OCI-LY1 (cell line): ENCODE data around the gene STRA6.

Experiments
- H2AFZ ChIP-seq: fragments of 200-600 bp; sonication (generic), shearing (Covaris generic); 2 replicates; pipeline ENCODE4 v1.6.0; 2014; ENCODE audit warnings: antibody characterized with exemption, mild to moderate bottlenecking, low read length
- H3F3A ChIP-seq: fragments of 200-600 bp; sonication (generic), shearing (Covaris generic); 2 replicates; pipeline ENCODE4 v1.6.0; 2014; ENCODE audit warnings: mild to moderate bottlenecking, antibody characterized with exemption, low read length, moderate library complexity; ENCODE audit not compliant: insufficient read depth
- H3K27ac ChIP-seq: fragments of 200-600 bp; sonication (generic); 2 replicates; pipeline ENCODE4 v1.5.1; 2014; ENCODE audit warnings: low read length, mixed run types, mild to moderate bottlenecking, low read depth; ENCODE audit not compliant: poor library complexity, severe bottlenecking
- H3K27me3 ChIP-seq: fragments of 200-600 bp; sonication (generic); 2 replicates; pipeline ENCODE4 v1.6.0; 2014; ENCODE audit warnings: antibody characterized with exemption, mild to moderate bottlenecking, low read length, moderate library complexity; ENCODE audit not compliant: insufficient read depth
- H3K36me3 ChIP-seq: fragments of 200-600 bp; sonication (generic); 2 replicates; pipeline ENCODE4 v1.6.1; 2014; ENCODE audit warnings: mild to moderate bottlenecking, antibody characterized with exemption, low read length, moderate library complexity, mixed read lengths; ENCODE audit not compliant: insufficient read depth
- H3K4me1 ChIP-seq: fragments of 200-600 bp; sonication (generic); 2 replicates; pipeline ENCODE4 v1.5.1; 2014; ENCODE audit warnings: mild to moderate bottlenecking, low read length, moderate library complexity; ENCODE audit not compliant: insufficient read depth, severe bottlenecking
- H3K4me2 ChIP-seq: fragments of 200-600 bp; sonication (generic), shearing (Covaris generic); 2 replicates; pipeline ENCODE4 v1.6.1; 2014; ENCODE audit warnings: low read length
- H3K4me3 ChIP-seq: fragments of 200-600 bp; sonication (generic); 2 replicates; pipeline ENCODE4 v1.5.1; 2014; ENCODE audit warnings: low read length, low read depth, mild to moderate bottlenecking, mixed read lengths; ENCODE audit not compliant: poor library complexity, severe bottlenecking
- H3K79me2 ChIP-seq: fragments of 200-600 bp; shearing (Covaris generic); 2 replicates; pipeline ENCODE4 v1.6.1; 2016; ENCODE audit warnings: mixed run types, low read length, mixed read lengths; ENCODE audit not compliant: insufficient read depth
- H3K9ac ChIP-seq: fragments of 200-600 bp; sonication (generic), shearing (Covaris generic); 2 replicates; pipeline ENCODE4 v1.6.1; 2014; ENCODE audit warnings: mild to moderate bottlenecking, low read length, mixed read lengths
- H3K9me2 ChIP-seq: fragments of 200-600 bp; sonication (generic), shearing (Covaris generic); 2 replicates; pipeline ENCODE4 v1.6.1; 2014; ENCODE audit warnings: low read depth, mild to moderate bottlenecking, low read length, mixed read lengths
- H3K9me3 ChIP-seq: fragments of 200-600 bp; shearing (Covaris generic); 2 replicates; pipeline ENCODE4 v1.6.1; 2014; ENCODE audit warnings: low read length, mixed read lengths
- H4K20me1 ChIP-seq: fragments of 200-600 bp; sonication (generic), shearing (Covaris generic); 2 replicates; pipeline ENCODE4 v1.6.0; 2016; ENCODE audit warnings: mild to moderate bottlenecking, low read length; ENCODE audit not compliant: insufficient read depth
- EZH2 ChIP-seq: fragments of 200-600 bp; sonication (generic), shearing (Covaris generic); IDR thresholded peaks from 2 replicates; pipeline ENCODE4 v1.8.0; 2017; ENCODE audit warnings: borderline replicate concordance, mixed run types, mild to moderate bottlenecking, antibody characterized with exemption, low read length, moderate library complexity, mixed read lengths
- TF ChIP-seq, protein P1 (sequence below): fragments of 200-600 bp; sonication (generic), shearing (Covaris generic); IDR thresholded peaks from 2 replicates; pipeline ENCODE4 v1.5.1; 2017; ENCODE audit warnings: mild to moderate bottlenecking, antibody characterized with exemption, low read length, moderate library complexity, mixed read lengths

The STRA6 gene

DNA sequence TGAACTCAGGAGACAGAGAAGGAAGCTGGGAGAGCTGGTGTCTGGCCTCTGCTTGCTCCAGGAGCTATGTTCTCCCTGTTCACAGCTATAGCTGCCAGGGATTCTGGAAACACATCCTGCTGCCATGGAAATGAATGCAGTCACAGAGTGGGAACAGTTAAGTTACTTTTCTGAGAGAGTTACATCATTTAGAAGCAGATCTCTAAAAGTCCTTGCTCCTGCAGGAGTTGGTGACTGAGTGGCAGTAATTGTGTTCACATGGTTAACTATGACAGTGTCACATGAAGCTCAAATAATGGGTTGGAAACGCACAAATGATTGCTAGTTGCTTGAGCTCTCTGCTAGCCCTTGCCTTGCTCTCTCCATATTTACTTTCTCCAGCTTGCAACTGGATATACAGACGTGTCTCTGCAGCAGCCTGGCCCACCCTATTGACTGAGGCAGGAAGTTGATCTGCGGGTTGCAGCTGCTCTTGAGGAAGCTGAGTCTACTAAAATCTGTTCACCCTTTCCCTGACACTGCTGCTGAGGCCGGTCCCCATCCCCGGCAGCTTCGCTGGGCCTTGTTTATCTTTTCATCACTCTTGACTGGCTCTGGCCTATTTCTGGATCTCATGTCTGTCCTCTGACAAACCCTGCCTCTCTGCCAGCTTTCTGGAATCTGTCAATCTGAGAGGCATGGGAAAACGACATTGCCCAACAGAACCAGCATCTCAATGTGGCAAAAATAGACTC, 45.7 kb downstream of the STRA6 start:
- no peaks in the 10 kb centered on the region for H3K9me2 ChIP-seq
- H3K27ac ChIP-seq, result no peak overlapping the region
- no peak overlapping the region for H3K4me2 ChIP-seq
- no peak for TF ChIP-seq EZH2
- TF ChIP-seq, protein P1, sequence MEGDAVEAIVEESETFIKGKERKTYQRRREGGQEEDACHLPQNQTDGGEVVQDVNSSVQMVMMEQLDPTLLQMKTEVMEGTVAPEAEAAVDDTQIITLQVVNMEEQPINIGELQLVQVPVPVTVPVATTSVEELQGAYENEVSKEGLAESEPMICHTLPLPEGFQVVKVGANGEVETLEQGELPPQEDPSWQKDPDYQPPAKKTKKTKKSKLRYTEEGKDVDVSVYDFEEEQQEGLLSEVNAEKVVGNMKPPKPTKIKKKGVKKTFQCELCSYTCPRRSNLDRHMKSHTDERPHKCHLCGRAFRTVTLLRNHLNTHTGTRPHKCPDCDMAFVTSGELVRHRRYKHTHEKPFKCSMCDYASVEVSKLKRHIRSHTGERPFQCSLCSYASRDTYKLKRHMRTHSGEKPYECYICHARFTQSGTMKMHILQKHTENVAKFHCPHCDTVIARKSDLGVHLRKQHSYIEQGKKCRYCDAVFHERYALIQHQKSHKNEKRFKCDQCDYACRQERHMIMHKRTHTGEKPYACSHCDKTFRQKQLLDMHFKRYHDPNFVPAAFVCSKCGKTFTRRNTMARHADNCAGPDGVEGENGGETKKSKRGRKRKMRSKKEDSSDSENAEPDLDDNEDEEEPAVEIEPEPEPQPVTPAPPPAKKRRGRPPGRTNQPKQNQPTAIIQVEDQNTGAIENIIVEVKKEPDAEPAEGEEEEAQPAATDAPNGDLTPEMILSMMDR, result no peak
- no peaks in the 10 kb centered on the region for H3K4me1 ChIP-seq
- no peaks in the 10 kb centered on the region for H3K9me3 ChIP-seq
- no peaks in the 10 kb centered on the region for H3K36me3 ChIP-seq
- H3K4me3 ChIP-seq, result no peak overlapping the region
- no peak overlapping the region for H3K9ac ChIP-seq
- no peaks in the 10 kb centered on the region for H4K20me1 ChIP-seq
- H2AFZ ChIP-seq, result no peak overlapping the region
- no peaks in the 10 kb centered on the region for H3K79me2 ChIP-seq
- peaks cover 3% of the 10 kb centered on the region; the same call in 1 of the 2 replicates for H3K27me3 ChIP-seq
- H3F3A ChIP-seq, result no peaks in the 10 kb centered on the region

DNA sequence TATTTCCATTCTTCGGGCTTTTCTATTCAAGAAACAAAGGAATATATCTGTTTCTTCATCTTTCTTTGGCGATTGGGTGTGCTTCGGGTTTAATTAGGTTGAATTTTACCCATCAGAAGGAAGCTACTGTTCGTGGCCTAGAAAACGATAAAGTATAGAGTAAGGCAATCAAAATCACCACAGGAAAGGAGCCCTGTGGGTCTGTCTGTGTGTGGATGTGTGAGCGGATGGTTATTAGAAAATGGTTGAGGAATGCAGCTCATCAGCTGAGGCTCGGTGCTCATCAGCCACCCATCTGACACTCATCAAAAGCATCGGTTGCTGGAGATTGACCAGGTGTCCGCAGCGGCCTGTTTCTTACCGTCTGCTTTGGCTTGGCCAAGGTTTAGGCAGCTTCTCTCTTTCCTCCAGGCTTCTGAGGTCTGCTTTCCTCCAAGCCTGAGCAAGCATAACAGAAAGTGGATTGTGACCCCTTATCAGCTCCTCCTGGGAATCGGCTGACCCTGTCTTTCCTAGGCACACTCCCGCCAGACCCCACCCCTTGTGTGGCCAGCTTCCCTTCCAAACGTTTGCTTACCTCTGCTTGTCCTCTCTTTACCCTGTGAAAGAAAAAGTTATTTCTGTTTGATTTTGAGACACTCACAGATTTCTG, 46.7 kb downstream of the STRA6 start:
- Histone ChIP-seq H3K4me3 (no peak overlapping the region), H3F3A (no peaks in the 10 kb centered on the region), H3K9ac (no peak overlapping the region), H3K27ac (no peak overlapping the region), H3K79me2 (no peaks in the 10 kb centered on the region), H2AFZ (no peak overlapping the region), H3K36me3 (no peaks in the 10 kb centered on the region), H4K20me1 (no peaks in the 10 kb centered on the region), H3K9me2 (no peaks in the 10 kb centered on the region), H3K9me3 (no peaks in the 10 kb centered on the region), H3K4me1 (no peaks in the 10 kb centered on the region), H3K4me2 (no peak overlapping the region), H3K27me3 (peaks cover 3% of the 10 kb centered on the region; the same call in 1 of the 2 replicates)
- TF ChIP-seq EZH2, result no peak
- TF ChIP-seq, protein P1, result no peak

DNA sequence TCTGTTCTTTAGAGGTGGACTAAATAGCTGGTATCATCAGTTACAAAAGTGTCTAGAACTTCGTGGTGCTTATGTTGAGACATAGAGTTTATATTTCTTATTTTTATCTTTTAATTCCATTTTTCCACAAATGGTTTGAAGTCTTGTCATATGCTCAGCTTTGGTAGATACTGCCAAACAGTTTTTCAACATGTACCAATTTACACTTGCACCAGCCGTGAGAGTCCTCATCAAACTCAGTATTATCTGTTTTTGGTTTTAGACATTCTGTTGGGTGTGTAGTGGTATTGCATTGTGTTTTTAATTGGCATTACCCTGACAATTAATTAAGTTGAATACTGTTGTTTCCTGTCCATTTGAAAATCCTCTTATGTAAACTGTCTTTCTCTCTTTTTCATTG, 55.5 kb downstream of the STRA6 start:
- Histone ChIP-seq H3K9me2 (no peaks in the 10 kb centered on the region), H3K27ac (no peak overlapping the region), H3K4me1 (no peaks in the 10 kb centered on the region), H3K27me3 (no peaks in the 10 kb centered on the region), H3F3A (no peaks in the 10 kb centered on the region), H3K4me3 (no peak overlapping the region), H3K79me2 (no peaks in the 10 kb centered on the region), H3K9me3 (no peaks in the 10 kb centered on the region), H4K20me1 (no peaks in the 10 kb centered on the region), H3K4me2 (no peak overlapping the region), H3K9ac (no peak overlapping the region), H2AFZ (no peak overlapping the region), H3K36me3 (no peaks in the 10 kb centered on the region)
- TF ChIP-seq, protein P1, result no peak
- no peak for TF ChIP-seq EZH2
